22Rv1 (cell line): ENCODE measurements around the gene IL23R.

Experiments
- CTCF ChIP-seq: fragments of 450-650 bp; IDR thresholded peaks from 2 replicates; pipeline ENCODE4 v1.5.1; 2017; ENCODE audit warnings: mild to moderate bottlenecking
- ZFX ChIP-seq: fragments of 450-650 bp; IDR thresholded peaks from 2 replicates; pipeline ENCODE4 v1.6.1; 2017; ENCODE audit warnings: antibody characterized with exemption, borderline replicate concordance

- no peak for TF ChIP-seq CTCF
- TF ChIP-seq ZFX, result no peak
These were observed 41.8 kb upstream of the IL23R start for GRCh38 chr1:67124455-67124854.
